Muscle of arm (tissue), 12 donors: Measurements from ENCODE around the gene CMAS. TPM values are rescaled to one million over a fixed set of nuclear protein-coding genes. Genes with fewer than 3 reads are reported as not detected.

Experiments
- DNase-seq: peaks from one replicate; pipeline ENCODE4 v3.0.0-alpha.2; 2013
- polyA plus RNA-seq, 12 donors: library from polyadenylated mRNA; unstranded; fragments of 120-200 nt; gene quantifications; one replicate each; pipeline ENCODE4 v1.2.1, GENCODE V29; 2013; ENCODE audit not compliant: insufficient read length in 12 of 12

Gene CMAS
- polyA plus RNA-seq, 12 donors = 27.8 to 38.7 (median 34.7) TPM; not detected in 1

DNA sequence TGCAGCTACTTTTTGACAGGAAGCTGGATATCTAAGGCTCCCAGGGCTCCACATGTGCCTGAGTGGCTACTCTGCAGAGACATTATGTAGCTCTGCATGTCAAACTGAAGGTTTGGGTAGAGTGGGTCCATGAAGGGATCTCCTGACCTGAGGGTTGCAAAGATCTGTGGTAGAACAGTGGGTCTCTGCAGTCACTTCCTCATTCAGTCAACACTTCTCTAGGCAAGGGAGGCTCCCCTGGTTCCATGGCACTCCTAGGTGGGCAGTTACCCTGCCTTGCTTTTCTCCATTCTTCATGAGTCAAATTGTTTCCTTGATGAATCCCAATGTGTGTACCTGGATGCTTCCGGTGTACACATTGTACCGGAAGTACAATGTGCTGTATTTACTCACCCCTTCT is 57.4 kb downstream of the CMAS start:
- DNase-seq = no peak

DNA sequence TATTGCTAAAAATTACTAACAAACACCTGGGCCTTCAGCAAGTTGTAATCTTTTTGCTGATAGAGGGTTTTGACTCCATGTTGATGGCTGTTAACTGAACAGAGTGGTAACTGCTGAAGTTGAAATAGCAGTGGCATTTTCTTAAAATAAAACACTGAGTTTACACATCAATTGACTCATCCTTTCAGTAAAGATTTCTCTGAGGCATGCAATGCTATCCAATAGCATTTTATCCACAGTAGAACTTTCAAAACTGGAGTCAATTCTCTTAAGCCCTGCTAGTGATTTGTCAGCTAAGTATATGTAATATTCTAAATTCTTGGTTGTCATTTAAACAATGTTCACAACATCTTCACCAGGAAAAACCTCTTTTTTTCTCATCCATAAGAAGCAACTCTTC is 59.5 kb downstream of the CMAS start:
- DNase-seq = no peak

DNA sequence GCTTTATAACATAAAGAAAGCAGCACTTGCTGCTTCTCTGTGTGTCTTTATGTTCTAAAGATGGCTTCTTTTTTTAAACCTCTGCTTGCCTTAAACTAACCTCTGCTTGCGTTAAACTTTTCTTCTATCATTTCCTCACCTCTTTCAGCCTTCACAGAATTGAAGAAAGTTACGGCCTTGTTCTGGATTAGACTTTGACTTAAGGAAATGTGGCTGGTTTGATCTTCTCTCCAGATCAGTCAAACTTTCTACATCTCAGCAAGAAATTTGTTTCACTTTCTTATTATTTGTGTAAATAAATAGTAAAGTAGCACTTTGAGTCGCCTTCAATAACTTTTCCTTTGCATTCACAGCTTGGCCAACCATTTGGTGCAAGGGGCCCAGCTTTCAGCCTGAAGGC is 64.2 kb downstream of the CMAS start:
- DNase-seq = no peak

Other genes starting within 250 kb of the CMAS start
- gene ABCC9, start 104.8 kb upstream of the CMAS start, polyA plus RNA-seq = 10 to 100 TPM in 11 of 12 donors, not detected in 1; 31.4 to 97.6 (median 78.0) TPM